HG03025 (cell line): Measurements from ENCODE around the gene DMXL2.
"Not testable (repeated sequence)": the region's sequence is repeated elsewhere in the genome, so short reads cannot be mapped to it uniquely, and the experiment has no call there.

Experiments
- ATAC-seq: cut with Tn5 transposase; IDR thresholded peaks from one replicate; pipeline ENCODE4 v1.9.1; 2021; ENCODE audit warnings: mild to moderate bottlenecking, moderate library complexity; ENCODE audit not compliant: unreplicated experiment, low FRiP score

The DMXL2 gene

DNA sequence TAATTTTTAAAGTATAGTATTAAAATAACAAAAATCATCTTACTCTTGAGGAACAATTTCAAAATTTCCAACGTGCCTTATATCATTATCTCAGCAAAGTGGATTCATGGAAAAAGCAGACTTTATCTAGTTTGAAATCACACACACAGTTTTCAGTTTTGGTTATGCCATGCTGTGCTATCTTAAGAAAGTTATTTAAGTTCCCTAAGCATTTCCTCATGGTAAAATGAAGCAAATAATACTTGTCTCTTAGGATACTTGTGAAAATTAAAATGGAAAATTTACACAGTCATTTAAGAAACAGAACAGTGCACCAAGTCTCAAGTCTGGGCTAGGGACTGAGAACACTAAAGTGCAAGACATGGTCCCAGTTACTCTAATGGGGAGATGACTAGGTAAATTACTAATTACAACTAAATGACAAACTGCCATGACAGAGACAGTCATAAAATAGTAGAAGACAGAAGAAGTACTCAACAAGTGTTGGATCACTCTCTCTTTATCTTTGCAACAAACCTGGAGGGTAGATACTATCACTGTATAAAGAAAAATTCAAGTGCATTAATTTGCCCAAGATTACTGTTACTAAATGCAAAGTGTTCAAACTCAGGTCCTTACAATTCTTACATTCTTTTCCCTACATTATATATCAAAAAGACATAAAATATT lies 44.8 kb downstream of the DMXL2 start:
- ATAC-seq, result no peak

GRCh38 chr15:51576911-51577500 lies 45.6 kb downstream of the DMXL2 start:
- no peak for ATAC-seq

- no peak for ATAC-seq
These were observed 46.2 kb downstream of the DMXL2 start for GRCh38 chr15:51576286-51576850.

DNA sequence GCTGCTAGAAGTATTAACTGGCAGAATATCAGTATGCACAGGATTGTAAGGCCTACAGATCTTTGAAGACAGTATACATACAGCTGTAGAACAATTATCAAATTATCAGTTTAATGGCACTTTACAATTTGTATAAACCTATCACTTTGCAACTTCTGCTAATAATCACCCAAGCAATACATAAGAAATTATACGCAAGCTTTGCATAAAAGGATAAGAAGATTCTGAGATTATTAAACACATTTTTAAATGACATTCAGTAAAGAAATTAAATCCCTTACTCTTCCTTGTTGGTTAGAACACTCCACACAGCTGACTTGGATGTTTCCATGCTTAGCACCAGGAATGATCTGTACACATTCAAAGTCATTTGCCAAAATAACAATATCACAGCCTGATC lies 46.8 kb downstream of the DMXL2 start:
- ATAC-seq, result no peak

DNA sequence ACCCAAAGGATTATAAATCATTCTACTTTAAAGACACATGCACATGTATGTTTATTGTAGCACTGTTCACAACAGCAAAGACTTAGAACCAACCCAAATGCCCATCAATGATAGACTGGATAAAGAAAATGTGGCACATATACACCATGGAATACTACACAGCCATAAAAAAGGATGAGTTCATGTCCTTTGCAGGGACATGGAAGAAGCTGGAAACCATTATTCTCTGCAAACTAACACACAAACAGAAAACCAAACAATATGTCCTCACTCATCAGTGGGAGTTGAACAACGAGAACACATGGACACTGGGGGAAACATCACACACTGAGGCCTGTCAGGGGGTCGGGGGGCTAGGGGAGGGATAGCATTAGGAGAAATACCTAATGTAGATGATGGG lies 49.2 kb downstream of the DMXL2 start:
- not testable (repeated sequence) for ATAC-seq

DNA sequence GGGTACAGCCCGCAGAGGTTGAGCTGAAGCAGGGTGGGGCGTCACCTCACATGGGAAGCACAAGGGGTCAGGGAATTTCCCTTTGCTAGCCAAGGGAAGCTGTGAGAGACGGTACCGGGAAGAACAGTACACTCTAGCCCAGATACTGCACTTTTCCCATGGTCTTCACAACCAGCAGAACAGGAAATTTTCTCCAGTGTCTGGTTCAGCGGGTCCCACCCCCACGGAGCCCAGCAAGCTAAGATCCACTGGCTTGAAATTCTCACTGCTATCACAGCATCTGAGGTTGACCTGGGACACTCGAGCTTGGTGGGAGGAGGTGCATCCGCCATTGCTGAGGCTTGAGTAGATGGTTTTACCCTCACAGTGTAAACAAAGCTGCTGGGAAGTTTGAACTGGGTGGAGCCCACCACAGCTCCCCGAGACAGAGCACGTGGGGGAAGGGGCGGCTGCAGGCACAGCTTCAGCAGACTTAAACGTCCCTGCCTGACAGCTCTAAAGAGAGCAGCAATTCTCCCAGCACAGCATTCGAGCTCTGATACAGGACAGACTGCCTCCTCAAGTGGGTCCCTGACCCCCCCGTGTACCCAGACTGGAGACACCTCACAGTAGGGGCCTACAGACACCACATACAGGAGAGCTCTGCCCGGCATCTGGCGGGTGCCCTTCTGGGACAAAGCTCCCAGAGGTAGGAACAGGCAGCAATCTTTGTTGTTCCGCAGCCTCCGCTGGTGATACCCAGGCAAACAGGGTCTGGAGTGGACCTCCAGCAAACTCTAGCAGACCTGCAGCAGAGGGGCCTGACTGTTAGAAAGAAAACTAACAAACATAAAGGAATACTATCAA lies 53.4 kb downstream of the DMXL2 start:
- not testable (repeated sequence) for ATAC-seq

DNA sequence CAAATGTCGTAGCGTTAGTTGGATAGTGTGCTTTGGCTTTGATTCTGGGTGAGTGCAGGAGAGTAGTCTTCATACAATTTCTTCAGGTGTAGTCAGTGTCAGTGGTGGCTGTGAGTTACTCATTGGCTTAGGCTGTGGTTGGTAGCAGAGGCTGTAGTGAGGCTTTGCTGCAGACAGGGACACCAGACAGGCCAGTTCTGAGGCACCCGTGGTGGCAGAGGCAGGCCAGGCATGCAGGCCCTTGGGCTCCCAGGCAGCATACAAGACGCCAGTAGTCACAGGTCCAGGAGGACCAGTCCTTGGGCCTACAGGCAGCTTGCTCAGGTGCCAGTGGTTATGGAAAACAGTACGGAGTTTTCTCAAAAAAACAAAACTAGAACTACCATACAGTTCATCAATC lies 61.3 kb downstream of the DMXL2 start:
- ATAC-seq, result no peak

GRCh38 chr15:51558876-51559275 lies 63.7 kb downstream of the DMXL2 start:
- no peak for ATAC-seq

GRCh38 chr15:51558411-51558810 lies 64.2 kb downstream of the DMXL2 start:
- no peak for ATAC-seq

- ATAC-seq, result no peak
These were observed 71.7 kb downstream of the DMXL2 start for GRCh38 chr15:51550841-51551240.

- no peak for ATAC-seq
These were observed 74.9 kb downstream of the DMXL2 start for GRCh38 chr15:51547656-51548055.

GRCh38 chr15:51536965-51537574 lies 85.5 kb downstream of the DMXL2 start:
- ATAC-seq, result no peak

DNA sequence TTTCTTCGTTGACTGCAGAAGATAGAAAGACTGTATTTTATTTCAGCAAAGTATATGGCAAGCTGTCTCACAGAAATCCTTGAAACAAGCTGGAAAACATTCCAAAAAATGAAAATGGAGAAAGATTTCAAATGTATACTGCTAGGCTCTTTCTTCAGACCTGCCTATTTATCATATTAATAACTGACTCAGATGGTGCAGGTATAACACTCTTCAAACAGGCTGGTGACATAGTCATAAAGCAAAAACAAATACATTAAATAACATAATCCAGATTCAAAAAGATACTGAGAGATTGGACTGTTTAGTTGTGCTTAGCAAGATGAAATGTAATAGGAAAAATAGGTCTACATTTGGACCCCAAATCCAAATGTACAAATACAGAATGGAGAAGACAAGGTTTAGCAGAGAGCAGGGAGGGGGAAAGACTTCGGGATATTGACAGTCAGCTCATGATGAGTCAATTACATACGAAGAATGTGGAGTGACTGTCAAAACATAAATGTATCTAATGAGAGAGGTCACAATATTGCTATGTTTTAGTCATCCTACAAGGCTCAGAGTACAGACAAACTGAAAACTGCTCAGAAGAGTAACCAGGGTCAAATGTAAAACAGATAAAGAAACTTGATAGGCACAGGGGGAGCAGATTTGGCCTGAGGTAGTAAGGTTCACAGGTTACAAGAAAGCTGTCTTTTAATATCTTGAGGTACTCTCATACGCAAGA lies 88.7 kb downstream of the DMXL2 start:
- no peak for ATAC-seq

- ATAC-seq, result no peak
These were observed 95.6 kb downstream of the DMXL2 start for GRCh38 chr15:51526955-51527354.

- no peak for ATAC-seq
These were observed 98.2 kb downstream of the DMXL2 start for GRCh38 chr15:51524376-51524775.

DNA sequence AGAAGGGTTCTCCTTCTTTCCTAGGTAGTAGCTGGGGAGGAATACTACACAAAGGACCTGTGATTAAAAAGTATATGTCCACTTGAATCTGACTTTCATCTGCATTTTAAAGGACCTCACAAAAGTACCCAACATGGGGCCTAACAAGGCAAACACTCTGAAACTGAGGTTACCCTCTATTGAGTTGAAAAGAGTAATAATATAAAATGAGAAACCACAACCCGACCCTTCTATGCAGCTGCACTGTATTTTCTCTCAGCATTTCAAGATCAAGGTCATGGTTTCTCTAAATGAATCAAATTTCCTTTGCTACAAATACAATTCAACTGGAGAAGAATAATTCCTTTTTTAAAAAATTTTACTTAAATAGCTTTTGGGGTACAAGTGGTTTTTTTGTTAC lies 106.3 kb downstream of the DMXL2 start:
- no peak for ATAC-seq

DNA sequence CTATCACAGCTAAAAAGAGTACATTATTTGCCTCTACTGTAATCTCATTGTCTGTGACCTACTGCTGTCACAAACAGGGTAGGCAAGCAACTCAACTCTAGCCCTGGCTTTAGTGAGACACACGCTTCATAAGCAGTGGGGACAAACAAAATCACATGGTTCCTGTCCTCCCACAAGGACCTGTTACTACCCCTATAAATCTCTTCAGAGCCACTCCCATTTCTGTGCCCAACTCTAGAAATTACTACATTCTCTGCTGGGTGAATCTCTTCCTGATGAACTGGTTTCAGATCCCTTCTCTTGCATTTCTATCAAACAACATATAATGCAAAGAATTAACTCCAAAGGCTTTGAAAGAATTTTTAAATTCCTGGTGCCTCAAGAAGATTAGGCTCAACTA lies 117.3 kb downstream of the DMXL2 start:
- no peak for ATAC-seq

- no peak for ATAC-seq
These were observed 119.6 kb downstream of the DMXL2 start for GRCh38 chr15:51503003-51503402.

DNA sequence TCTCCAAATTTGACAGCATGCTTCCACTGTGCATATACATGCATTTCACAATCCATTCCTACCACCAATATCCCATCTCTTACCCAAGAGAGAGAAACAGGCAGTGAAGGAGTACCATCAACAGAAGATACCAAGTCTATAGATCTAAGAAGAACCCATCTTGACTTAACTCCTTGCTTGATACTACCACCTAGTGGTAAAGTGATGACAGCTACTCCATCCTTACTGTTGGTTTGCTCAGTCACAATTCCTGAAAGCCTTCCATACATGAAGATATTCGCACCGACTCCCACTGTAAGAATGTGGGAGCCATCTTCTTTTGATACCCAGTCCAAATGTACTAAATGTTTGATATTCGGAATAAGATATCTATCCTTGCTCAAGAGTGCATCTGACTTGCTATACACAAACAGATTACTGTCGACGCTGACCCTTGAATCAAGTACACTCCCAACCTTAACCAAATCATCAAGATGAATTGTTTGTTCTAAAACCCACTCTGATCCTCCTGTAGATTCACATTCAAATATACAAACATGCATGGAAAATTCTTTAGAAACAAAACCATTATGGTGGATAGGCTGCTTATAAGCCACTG lies 123.1 kb downstream of the DMXL2 start:
- no peak for ATAC-seq

- ATAC-seq, result no peak
These were observed 124.8 kb downstream of the DMXL2 start for GRCh38 chr15:51497806-51498205.
